Memory B cell (primary cell): ENCODE measurements around the gene FBXL2.

Source experiments
- ATAC-seq: fragments of 150-1000 bp; cut with Tn5 transposase; 2 replicates; pipeline ENCODE4 v1.10.0; 2021; ENCODE audit warnings: low read depth, mild to moderate bottlenecking, moderate library complexity
- DNase-seq, 2 donors: peaks; one replicate each; pipeline ENCODE4 v3.0.0; 2022; ENCODE audit warnings: low spot score in 2 of 2
- H3K27ac Mint-ChIP-seq: one replicate; pipeline ENCODE4 v1.8.0; 2022; ENCODE audit warnings: mild to moderate bottlenecking, moderate library complexity, mixed read lengths
- H3K27me3 Mint-ChIP-seq: one replicate; pipeline ENCODE4 v1.8.0; 2022; ENCODE audit warnings: mixed read lengths
- H3K36me3 Mint-ChIP-seq: one replicate; pipeline ENCODE4 v1.8.0; 2022; ENCODE audit warnings: mild to moderate bottlenecking, mixed read lengths
- H3K4me1 Mint-ChIP-seq: one replicate; pipeline ENCODE4 v1.8.0; 2022; ENCODE audit warnings: mixed read lengths
- H3K4me3 Mint-ChIP-seq: one replicate; pipeline ENCODE4 v1.8.0; 2022; ENCODE audit warnings: mild to moderate bottlenecking, moderate library complexity, mixed read lengths
- H3K9me3 Mint-ChIP-seq: one replicate; pipeline ENCODE4 v1.8.0; 2022; ENCODE audit warnings: mixed read lengths

The FBXL2 gene

DNA sequence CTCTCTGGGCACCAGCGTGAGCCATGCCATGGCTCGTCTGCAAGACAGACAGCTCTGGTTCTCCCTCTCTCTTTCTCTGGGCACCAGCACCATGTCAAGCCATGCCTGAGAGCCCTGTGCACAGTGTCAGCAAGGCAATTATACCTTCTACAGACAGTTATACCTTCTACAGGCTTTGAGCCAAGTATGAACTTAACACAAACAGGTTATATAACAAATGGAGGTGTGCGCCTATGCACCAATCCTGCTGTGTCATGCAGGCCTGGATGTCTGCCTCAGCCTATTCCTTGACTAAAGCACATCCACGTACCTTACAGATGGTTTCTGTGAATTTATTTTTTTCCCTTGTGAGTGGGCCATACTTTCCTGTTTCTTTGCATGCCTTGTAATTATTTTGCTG lies 5.9 kb upstream of the FBXL2 start:
- H3K27ac Mint-ChIP-seq = no peak overlapping the region
- no peak for DNase-seq
- peaks cover 2% of the 10 kb centered on the region for H3K36me3 Mint-ChIP-seq
- no peak for ATAC-seq
- peaks cover 5% of the 10 kb centered on the region for H3K9me3 Mint-ChIP-seq
- H3K4me1 Mint-ChIP-seq = no peaks in the 10 kb centered on the region
- peaks cover 18% of the 10 kb centered on the region for H3K27me3 Mint-ChIP-seq
- no peak overlapping the region for H3K4me3 Mint-ChIP-seq

DNA sequence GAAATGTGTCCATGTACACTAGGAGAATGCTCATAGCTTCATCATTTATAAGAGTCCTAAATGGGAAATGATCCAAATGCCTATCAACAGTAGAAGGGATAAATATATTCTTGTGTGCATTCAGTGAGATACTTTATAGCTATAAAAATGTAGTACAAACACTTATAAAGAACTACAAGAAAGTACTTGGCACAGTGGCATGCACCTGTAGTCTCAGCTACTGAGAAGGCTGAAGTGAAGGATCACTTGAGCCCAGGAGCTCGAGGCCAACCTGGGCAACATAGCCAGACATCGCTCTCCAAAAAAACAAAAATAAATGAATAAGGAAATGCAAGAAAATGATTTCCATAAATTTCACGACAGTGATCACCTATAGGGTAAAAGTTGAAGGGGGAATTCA lies 3.6 kb upstream of the FBXL2 start:
- Mint-ChIP-seq H3K27me3 (peaks cover 18% of the 10 kb centered on the region), H3K4me3 (no peak overlapping the region), H3K27ac (no peak overlapping the region), H3K9me3 (peaks cover 4% of the 10 kb centered on the region), H3K36me3 (peaks cover 2% of the 10 kb centered on the region), H3K4me1 (peaks cover 3% of the 10 kb centered on the region)
- no peak for DNase-seq
- no peak for ATAC-seq

DNA sequence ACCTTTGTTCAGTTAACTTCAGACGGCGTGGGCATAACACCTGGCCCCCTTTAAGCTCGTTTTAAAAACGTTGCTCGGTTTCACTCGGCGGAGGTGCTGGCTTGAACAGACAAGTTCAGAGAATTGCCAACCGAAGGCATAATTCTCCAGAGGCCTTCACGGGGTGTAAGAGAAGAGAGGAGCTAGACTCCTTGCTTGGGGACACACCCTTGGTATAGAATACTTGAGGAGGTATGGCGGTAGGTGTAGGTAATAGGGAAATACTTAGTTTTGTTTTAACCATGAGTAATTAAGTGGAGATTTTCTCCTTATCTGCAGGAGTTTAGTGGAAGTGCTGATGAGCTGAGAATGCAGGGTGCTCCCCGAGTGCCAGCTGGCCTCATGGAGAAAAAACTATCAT lies 921 bp downstream of the FBXL2 start:
- peaks cover 12% of the 10 kb centered on the region for H3K27me3 Mint-ChIP-seq
- no peak overlapping the region for H3K27ac Mint-ChIP-seq
- no peaks in the 10 kb centered on the region for H3K36me3 Mint-ChIP-seq
- ATAC-seq = no peak
- peaks cover 3% of the 10 kb centered on the region for H3K9me3 Mint-ChIP-seq
- DNase-seq = no peak
- peaks cover 3% of the 10 kb centered on the region for H3K4me1 Mint-ChIP-seq
- peak overlapping the region; percentile 24 for H3K4me3 Mint-ChIP-seq

DNA sequence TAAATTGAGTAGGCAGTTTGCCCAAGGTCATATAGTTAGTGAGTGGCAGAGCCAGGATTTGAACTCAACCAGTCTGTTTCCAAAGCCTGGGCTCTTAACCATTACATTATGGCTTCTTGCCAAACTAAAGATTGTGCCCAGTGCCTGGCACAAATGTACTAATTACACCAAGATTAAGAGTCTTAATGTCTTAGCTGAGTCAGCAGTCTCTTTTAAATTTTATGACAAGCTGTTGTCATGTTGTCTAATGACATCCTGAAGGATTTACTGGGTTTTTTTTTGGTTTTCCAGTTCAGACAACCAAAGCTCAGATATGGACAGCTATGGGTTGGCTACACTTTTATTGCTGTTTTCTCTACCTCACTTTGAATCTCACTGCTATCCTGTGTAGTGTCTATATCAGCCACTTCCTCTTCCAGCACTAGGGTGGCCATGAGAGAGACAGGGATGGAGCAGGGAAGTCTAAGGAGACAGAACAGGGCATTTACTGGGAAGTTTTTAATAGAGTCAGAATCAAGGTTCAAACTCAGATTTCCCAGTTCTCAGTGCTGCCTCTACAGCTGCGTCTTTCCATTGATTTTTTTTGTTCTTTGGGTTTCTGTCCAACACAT lies 10.5 kb downstream of the FBXL2 start:
- Mint-ChIP-seq H3K9me3 (peaks cover 14% of the 10 kb centered on the region), H3K4me3 (no peak overlapping the region), H3K4me1 (no peaks in the 10 kb centered on the region), H3K27me3 (peaks cover 22% of the 10 kb centered on the region), H3K36me3 (peaks cover 3% of the 10 kb centered on the region), H3K27ac (no peak overlapping the region)
- DNase-seq (no peak), ATAC-seq (no peak)

DNA sequence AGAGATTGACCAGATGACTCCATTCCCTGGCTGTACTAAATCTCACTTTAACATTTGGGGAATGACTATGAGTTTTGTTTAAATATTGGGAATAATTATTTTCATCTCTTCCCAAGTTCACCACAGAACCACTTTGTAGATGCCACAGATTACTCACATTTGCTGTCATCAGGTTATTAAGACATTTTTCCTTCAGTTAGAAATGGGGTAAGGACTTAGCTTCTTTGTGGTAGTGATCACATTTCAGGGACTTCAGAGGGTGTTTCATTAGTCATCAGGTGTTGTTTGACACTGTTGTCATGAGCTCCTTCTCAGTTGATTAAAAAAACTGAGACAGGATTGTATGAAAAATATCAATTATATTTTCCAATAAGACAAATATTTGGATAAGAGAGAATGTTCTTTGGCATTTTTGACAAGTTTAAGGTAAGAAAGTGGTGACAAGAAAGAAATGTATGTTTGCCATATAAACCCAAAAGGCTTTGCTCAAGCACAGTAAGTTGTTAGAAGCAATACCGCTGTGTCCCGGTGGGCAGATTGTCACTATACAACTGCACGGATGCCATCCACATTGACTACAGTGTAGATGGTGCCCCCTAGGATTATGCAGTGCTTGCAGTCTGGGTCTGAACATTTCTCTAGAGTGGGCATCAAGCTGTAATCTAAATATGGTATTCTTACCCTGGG lies 22.3 kb downstream of the FBXL2 start:
- Mint-ChIP-seq H3K4me3 (no peak overlapping the region), H3K27me3 (peaks cover 5% of the 10 kb centered on the region), H3K4me1 (no peaks in the 10 kb centered on the region), H3K9me3 (peaks cover 2% of the 10 kb centered on the region), H3K27ac (no peak overlapping the region), H3K36me3 (no peaks in the 10 kb centered on the region)
- ATAC-seq (no peak), DNase-seq (no peak)

DNA sequence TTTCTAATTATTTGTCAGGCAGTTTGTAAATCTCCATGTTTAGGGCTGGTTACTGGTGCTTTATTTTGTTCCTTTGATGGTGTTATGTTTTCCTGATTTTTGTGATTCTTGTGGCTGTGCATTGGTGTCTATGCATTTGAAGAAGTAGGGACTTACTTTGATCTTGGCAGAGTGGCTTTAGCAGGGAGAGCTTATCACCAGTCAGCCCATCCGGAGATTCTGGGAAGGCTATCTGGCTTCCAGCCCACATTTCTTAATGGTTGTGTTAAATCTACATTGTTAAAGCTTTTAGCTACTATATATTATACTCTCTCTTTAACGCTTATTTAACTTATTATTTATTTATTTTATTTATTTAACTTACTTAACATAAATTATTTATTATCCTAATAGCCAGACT lies 35.1 kb downstream of the FBXL2 start:
- Mint-ChIP-seq H3K36me3 (no peaks in the 10 kb centered on the region), H3K9me3 (peaks cover 7% of the 10 kb centered on the region), H3K4me1 (no peaks in the 10 kb centered on the region), H3K4me3 (no peak overlapping the region), H3K27me3 (peaks cover 11% of the 10 kb centered on the region), H3K27ac (no peak overlapping the region)
- DNase-seq (no peak), ATAC-seq (no peak)

DNA sequence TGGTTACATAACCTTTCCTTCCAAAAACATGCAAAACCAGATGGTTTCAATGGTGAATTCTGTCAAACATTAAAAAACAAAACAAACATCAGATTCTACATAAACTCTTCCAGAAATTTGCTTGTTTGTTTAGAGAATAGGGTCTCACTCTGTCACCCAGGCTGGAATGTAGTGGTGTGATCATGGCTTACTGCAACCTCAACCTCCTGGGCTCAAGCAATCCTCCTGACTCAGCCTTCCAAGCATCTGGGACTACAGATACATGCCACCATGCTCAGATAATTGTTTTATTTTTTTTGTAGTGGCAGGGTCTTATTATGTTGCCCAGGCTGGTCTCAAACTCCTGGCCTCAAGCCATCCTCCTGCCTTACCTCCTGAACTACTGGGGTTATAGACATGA lies 36.1 kb downstream of the FBXL2 start:
- Mint-ChIP-seq H3K9me3 (peaks cover 7% of the 10 kb centered on the region), H3K27me3 (peaks cover 10% of the 10 kb centered on the region), H3K27ac (no peak overlapping the region), H3K4me3 (no peak overlapping the region), H3K4me1 (peaks cover 4% of the 10 kb centered on the region), H3K36me3 (no peaks in the 10 kb centered on the region)
- DNase-seq (no peak), ATAC-seq (no peak)

DNA sequence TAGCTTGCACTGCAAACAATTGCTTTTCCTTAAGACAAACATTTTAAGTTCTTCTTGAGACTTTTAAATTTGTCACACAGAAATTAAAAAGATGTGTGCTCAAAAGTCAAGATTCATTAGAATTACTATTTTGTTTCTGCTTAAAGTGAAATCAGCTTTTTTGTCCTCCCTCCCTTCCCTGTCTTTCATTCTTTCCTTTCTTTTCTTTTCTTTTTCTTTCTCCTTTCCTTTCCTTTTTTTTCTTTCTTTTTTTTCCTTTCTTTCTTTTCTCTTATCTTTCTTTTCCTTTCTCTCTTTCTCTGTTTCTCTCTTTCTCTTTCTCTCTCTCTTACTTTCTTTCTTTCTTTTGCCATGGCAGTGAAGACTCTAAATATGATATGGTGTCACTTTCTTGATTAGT lies 37.8 kb downstream of the FBXL2 start:
- H3K27me3 Mint-ChIP-seq = peaks cover 9% of the 10 kb centered on the region
- no peak for ATAC-seq
- H3K36me3 Mint-ChIP-seq = no peaks in the 10 kb centered on the region
- peaks cover 5% of the 10 kb centered on the region for H3K4me1 Mint-ChIP-seq
- H3K27ac Mint-ChIP-seq = no peak overlapping the region
- no peak overlapping the region for H3K4me3 Mint-ChIP-seq
- H3K9me3 Mint-ChIP-seq = peaks cover 5% of the 10 kb centered on the region
- no peak for DNase-seq

DNA sequence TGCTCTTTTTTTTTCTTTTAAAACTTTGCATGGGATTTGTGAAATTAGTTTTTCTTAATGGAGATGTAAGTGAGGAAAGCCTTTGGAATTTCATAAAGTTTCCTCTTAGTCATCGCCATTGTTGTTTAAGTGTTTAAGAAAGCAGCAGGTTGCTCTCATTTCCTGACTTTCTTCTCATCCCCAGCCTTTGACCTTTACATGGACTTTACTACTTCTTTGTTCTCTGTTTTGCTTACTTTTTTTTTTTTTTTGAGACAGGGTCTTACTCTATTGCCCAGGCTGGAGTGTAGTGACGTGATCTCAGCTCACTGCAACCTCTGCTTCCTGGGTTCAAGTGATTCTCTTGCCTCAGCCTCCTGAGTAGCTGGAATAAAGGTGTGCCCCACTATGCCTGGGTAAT lies 38.6 kb downstream of the FBXL2 start:
- Mint-ChIP-seq H3K9me3 (peaks cover 5% of the 10 kb centered on the region), H3K36me3 (no peaks in the 10 kb centered on the region), H3K4me3 (no peak overlapping the region), H3K27ac (no peak overlapping the region), H3K27me3 (peaks cover 9% of the 10 kb centered on the region), H3K4me1 (peaks cover 5% of the 10 kb centered on the region)
- DNase-seq (no peak), ATAC-seq (no peak)

DNA sequence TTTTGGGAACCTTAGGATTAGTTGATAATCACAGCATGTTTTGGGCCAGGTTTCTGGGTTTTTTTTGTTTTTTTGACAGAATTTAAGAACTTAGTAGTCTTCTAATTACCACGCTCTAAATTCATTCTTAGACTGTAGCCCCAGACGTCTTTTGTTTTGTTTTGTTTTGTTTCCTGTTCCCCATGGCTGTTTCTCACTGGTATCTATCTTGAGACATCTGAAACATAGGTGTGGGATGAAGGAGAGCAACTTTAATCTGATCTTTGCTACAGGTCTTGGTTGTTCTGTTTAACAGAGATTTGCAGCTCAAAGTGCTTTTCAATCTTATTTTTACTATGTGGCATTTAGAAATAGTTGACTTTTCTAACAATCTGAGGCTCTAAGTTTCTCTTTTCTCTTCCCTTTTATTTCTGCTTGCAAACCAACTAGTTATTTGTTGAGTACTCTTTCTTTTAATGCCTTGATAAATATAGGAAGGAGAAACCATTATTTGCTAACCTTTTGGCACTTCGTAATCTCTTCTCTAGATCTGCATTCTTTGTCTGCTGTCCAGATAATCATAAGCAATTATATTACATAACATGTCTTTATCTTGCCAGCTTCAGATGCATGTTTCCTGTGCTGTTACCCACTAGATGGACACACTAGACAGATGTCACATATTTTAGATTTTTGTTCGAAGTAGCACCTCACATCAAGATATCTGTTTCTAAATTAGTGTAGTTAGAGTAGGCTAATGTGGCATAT lies 40.9 kb downstream of the FBXL2 start:
- H3K27ac Mint-ChIP-seq = no peak overlapping the region
- H3K27me3 Mint-ChIP-seq = peaks cover 8% of the 10 kb centered on the region
- H3K4me3 Mint-ChIP-seq = no peak overlapping the region

DNA sequence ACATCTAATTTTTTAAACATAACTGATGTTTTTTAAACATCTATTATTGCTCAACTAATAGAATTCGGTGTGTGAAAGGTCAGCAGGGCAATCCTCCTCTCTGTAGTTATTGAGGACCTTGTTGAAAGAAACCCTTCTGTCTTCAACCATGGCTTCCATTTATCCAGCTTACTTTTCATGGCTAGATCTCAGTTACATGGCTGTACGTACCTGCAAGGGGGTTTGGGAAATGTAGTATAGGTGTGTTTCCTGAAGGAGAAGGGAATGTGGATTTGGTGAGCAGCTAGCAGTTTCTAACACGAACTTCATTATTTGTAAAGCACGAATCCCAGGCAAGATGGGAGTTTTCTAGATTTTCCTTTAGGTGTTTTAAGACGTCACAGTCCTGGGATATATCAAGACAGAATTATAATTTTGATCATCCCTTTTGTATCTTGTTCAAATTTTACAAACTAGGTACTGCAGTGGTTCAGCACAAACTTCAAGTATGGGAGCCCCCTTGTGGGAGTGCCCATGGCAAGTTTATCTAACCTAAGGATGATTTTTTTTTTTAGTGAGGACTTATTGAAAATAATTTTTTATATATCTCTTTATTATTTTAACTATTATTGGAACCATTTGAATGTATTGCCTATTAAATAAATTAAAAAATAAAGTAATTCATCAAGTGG lies 41.6 kb downstream of the FBXL2 start:
- Mint-ChIP-seq H3K9me3 (peaks cover under 1% of the 10 kb centered on the region), H3K4me1 (peaks cover 5% of the 10 kb centered on the region), H3K4me3 (no peak overlapping the region), H3K36me3 (no peaks in the 10 kb centered on the region), H3K27ac (no peak overlapping the region), H3K27me3 (peaks cover 10% of the 10 kb centered on the region)
- DNase-seq (no peak), ATAC-seq (no peak)

More for the DNA sequence above, 40.9 kb downstream of the FBXL2 start:
- ATAC-seq = no peak
- Mint-ChIP-seq H3K4me1 (peaks cover 5% of the 10 kb centered on the region), H3K36me3 (no peaks in the 10 kb centered on the region), H3K9me3 (no peaks in the 10 kb centered on the region)
- DNase-seq = no peak

DNA sequence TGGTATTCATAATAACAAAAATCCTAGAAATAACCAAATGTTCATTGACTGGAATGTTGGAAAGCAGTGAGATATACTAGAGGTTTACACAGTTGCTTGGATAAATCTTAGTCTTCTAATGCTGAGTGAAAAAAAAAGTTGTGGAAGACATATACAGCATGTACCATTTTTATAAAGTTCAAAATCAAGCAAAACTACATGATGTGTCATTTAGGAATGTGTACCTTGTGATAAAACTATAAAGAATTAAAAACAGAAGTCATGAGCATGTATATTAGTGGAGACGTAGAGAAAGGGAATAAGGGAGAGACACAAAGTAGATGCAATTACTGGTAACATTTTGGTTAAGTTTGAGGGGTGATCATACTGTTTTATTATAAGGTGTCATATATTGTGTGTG lies 45.2 kb downstream of the FBXL2 start:
- no peak for DNase-seq
- Mint-ChIP-seq H3K9me3 (peaks cover 6% of the 10 kb centered on the region), H3K4me3 (no peak overlapping the region), H3K27me3 (peaks cover 15% of the 10 kb centered on the region), H3K4me1 (peaks cover 5% of the 10 kb centered on the region), H3K36me3 (peaks cover 2% of the 10 kb centered on the region), H3K27ac (no peak overlapping the region)
- no peak for ATAC-seq

DNA sequence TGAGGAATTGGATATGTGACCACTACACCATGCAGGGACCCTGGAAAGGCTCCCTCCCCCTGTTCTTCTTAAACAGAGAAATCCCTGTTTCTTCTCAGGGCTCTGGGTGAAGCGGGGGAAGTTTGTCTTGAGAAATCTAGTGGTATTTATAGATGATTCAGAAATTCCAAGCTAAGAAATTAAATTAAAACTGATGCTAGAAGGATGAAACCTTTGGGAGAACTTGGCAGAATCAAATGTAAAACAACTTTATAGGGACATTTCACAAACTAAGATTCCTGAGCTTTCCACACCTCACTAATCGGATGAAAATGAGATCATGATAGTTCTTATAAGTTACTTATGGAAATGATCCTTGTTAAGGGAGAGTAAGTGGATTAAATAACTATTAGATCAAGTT lies 54.2 kb downstream of the FBXL2 start:
- H3K27ac Mint-ChIP-seq = no peak overlapping the region
- peaks cover 7% of the 10 kb centered on the region for H3K9me3 Mint-ChIP-seq
- no peak overlapping the region for H3K4me3 Mint-ChIP-seq
- peaks cover 5% of the 10 kb centered on the region for H3K27me3 Mint-ChIP-seq
- DNase-seq (no peak), ATAC-seq (no peak)
- H3K4me1 Mint-ChIP-seq = no peaks in the 10 kb centered on the region
- peaks cover 4% of the 10 kb centered on the region for H3K36me3 Mint-ChIP-seq

DNA sequence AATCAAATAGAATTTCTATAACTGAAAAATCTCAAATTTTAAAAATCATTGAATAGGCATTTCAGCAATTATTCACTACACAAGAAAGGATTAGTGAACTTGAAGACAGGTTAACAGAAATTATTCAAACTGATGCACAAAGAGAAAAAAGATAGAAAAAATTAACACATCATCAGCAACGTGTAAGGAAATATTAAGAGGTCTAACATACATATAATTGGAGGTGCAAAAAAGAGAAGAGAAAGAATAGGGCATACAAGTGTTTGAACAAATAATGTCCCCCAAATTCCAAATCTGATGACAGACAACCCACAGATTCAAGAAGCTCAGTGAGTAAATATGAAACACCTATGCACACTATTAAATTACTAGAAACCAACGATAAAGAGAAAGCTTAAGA lies 57.1 kb downstream of the FBXL2 start:
- no peak overlapping the region for H3K27ac Mint-ChIP-seq
- H3K36me3 Mint-ChIP-seq = peaks cover 4% of the 10 kb centered on the region
- no peak for ATAC-seq

More for the DNA sequence above, 57.1 kb downstream of the FBXL2 start:
- no peak overlapping the region for H3K4me3 Mint-ChIP-seq
- no peak for DNase-seq
- peaks cover 2% of the 10 kb centered on the region for H3K27me3 Mint-ChIP-seq
- H3K4me1 Mint-ChIP-seq = no peaks in the 10 kb centered on the region
- peaks cover 7% of the 10 kb centered on the region for H3K9me3 Mint-ChIP-seq
